Measurements from ENCODE around the gene FZR1.

DNA sequence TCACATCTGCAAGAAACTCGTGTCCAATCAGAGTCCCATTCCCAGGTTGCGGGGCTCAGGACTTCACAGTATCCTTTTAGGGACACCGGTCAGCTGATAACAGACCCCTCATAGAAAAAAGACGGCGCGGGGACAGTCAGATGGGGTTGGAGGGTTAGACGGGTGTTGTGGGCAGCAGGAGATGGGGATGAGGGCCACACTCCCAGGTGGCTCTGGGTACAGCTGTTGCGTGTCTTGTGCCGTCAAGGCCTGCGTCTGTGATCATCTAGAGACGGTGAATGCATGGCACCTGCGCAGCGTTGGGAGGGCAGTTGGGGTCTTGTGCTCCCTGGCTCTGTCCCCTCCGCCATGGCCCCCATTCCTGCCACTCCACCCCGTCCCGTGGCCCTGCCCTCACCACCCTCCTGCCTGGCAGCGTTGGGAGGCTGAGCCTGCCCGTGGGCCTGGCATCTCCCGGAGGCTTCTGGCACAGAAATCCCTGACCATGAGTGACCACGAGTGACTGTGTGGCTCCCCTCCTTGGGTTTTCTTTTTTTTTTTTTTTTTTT is 18.9 kb downstream of the FZR1 start:
- TF ChIP-seq, protein P1, sequence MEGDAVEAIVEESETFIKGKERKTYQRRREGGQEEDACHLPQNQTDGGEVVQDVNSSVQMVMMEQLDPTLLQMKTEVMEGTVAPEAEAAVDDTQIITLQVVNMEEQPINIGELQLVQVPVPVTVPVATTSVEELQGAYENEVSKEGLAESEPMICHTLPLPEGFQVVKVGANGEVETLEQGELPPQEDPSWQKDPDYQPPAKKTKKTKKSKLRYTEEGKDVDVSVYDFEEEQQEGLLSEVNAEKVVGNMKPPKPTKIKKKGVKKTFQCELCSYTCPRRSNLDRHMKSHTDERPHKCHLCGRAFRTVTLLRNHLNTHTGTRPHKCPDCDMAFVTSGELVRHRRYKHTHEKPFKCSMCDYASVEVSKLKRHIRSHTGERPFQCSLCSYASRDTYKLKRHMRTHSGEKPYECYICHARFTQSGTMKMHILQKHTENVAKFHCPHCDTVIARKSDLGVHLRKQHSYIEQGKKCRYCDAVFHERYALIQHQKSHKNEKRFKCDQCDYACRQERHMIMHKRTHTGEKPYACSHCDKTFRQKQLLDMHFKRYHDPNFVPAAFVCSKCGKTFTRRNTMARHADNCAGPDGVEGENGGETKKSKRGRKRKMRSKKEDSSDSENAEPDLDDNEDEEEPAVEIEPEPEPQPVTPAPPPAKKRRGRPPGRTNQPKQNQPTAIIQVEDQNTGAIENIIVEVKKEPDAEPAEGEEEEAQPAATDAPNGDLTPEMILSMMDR (IDR thresholded peaks at IDR 0.05) = no peak
- no peak for TF ChIP-seq POLR2A (IDR thresholded peaks at IDR 0.05)
